ENCODE data around the gene PDZD11.
"Not testable (repeated sequence)": the region's sequence is repeated elsewhere in the genome, so short reads cannot be mapped to it uniquely, and the experiment has no call there.

The PDZD11 gene

GRCh38 chrX:70289793-70290770 is at the start of gene PDZD11, which contains the start of gene KIF4A:
Gene PDZD11, minus strand, starts transcription at chrX:70289927. Its CDS starts 586 bp downstream, at chrX:70289341.
Gene KIF4A, plus strand, starts transcription at chrX:70290104. Its CDS starts 355 bp downstream, at chrX:70290459.
- DNase-seq: peak in 56 of 58 donors; percentile 1 to 79 (median 51)

- no peak for DNase-seq
These were observed 48.6 kb upstream of the PDZD11 start for GRCh38 chrX:70338290-70338689.

- no peak for DNase-seq
These were observed 47.0 kb upstream of the PDZD11 start for GRCh38 chrX:70336767-70337166.

GRCh38 chrX:70332600-70332999 is 42.9 kb upstream of the PDZD11 start:
- DNase-seq: no peak

GRCh38 chrX:70331161-70331560 is 41.4 kb upstream of the PDZD11 start:
- DNase-seq: no peak

GRCh38 chrX:70324326-70324725 is 34.6 kb upstream of the PDZD11 start:
- no peak for DNase-seq

GRCh38 chrX:70323628-70324027 is 33.9 kb upstream of the PDZD11 start:
- DNase-seq: not testable (repeated sequence)

GRCh38 chrX:70322784-70323183 is 33.1 kb upstream of the PDZD11 start:
- no peak for DNase-seq

- DNase-seq: no peak
These were observed 23.8 kb upstream of the PDZD11 start for GRCh38 chrX:70313503-70313902.

GRCh38 chrX:70301716-70302115 is 12.0 kb upstream of the PDZD11 start:
- DNase-seq: no peak

- no peak for DNase-seq
These were observed 3.9 kb upstream of the PDZD11 start for GRCh38 chrX:70293621-70294020.

GRCh38 chrX:70292788-70293187 is 3.1 kb upstream of the PDZD11 start:
- DNase-seq: no peak

GRCh38 chrX:70289168-70289792 is 447 bp downstream of the PDZD11 start:
- DNase-seq: no peak

- DNase-seq: no peak
These were observed 7.8 kb downstream of the PDZD11 start, which contains the start of gene RAB41 for GRCh38 chrX:70281951-70282350. Gene RAB41, plus strand, starts transcription at chrX:70282172. Its CDS starts 46 bp downstream, at chrX:70282218.

- DNase-seq: no peak
These were observed 9.2 kb downstream of the PDZD11 start for GRCh38 chrX:70280573-70280972.

GRCh38 chrX:70279081-70279480 is 10.6 kb downstream of the PDZD11 start:
- DNase-seq: no peak

GRCh38 chrX:70274029-70274428 is 15.7 kb downstream of the PDZD11 start:
- not testable (repeated sequence) for DNase-seq

- DNase-seq: no peak
These were observed 21.7 kb downstream of the PDZD11 start, which contains the start of gene ARR3 for GRCh38 chrX:70268034-70268433. Gene ARR3, plus strand, starts transcription at chrX:70268334. Its CDS starts 1,052 bp downstream, at chrX:70269386.

- no peak for DNase-seq
These were observed 24.9 kb downstream of the PDZD11 start for GRCh38 chrX:70264784-70265183.

- peak in 13 of 58 donors; percentile 0 to 8 (median 1) for DNase-seq
These were observed 26.7 kb downstream of the PDZD11 start for GRCh38 chrX:70262952-70263567.

- no peak for DNase-seq
These were observed 29.6 kb downstream of the PDZD11 start, which contains the start of gene P2RY4 for GRCh38 chrX:70260104-70260503. Gene P2RY4, minus strand, starts transcription at chrX:70260204. Its CDS starts 580 bp downstream, at chrX:70259624.

All from anterior cingulate cortex (tissue), 58 donors.